Endodermal cell (in vitro differentiated cells): ENCODE data around the gene NAA38. TPM values are rescaled to one million over a fixed set of nuclear protein-coding genes. Genes with fewer than 3 reads are reported as not detected.
"Not testable (repeated sequence)": the region's sequence is repeated elsewhere in the genome, so short reads cannot be mapped to it uniquely, and the experiment has no call there.

ENCODE experiments used
- DNase-seq: peaks from one replicate; pipeline ENCODE4 v3.0.0-alpha.2; 2017
- H3K27ac ChIP-seq: 2 replicates; pipeline ENCODE4 v1.5.1; 2013; ENCODE audit warnings: mild to moderate bottlenecking, low read depth, low read length, moderate library complexity
- H3K27me3 ChIP-seq: 2 replicates; pipeline ENCODE4 v1.6.1; 2013; ENCODE audit warnings: mild to moderate bottlenecking, low read length, moderate library complexity; ENCODE audit not compliant: insufficient read depth, control insufficient read depth, poor library complexity, severe bottlenecking
- H3K36me3 ChIP-seq: 2 replicates; pipeline ENCODE4 v1.7.0; 2013; ENCODE audit warnings: mild to moderate bottlenecking, low read length, moderate library complexity; ENCODE audit not compliant: control insufficient read depth, insufficient read depth
- H3K4me1 ChIP-seq: one replicate; pipeline ENCODE4 v1.7.0; 2013; ENCODE audit warnings: low read length; ENCODE audit not compliant: control insufficient read depth, insufficient read depth
- H3K4me3 ChIP-seq: 2 replicates; pipeline ENCODE4 v1.5.1; 2013; ENCODE audit warnings: mild to moderate bottlenecking, low read length, moderate library complexity
- H3K9ac ChIP-seq: 2 replicates; pipeline ENCODE4 v1.6.1; 2013; ENCODE audit warnings: mild to moderate bottlenecking, low read length, moderate library complexity; ENCODE audit not compliant: poor library complexity, severe bottlenecking; ENCODE audit errors: extremely low read depth
- H3K9me3 ChIP-seq: 2 replicates; pipeline ENCODE4 v1.6.1; 2013; ENCODE audit warnings: mild to moderate bottlenecking, low read length, moderate library complexity; ENCODE audit not compliant: control insufficient read depth
- H3K27ac Mint-ChIP-seq: 2 replicates; pipeline ENCODE4 v1.8.0; 2020; ENCODE audit warnings: mixed read lengths
- H3K27me3 Mint-ChIP-seq: 2 replicates; pipeline ENCODE4 v1.8.0; 2021; ENCODE audit warnings: mild to moderate bottlenecking, mixed read lengths; ENCODE audit not compliant: insufficient read depth
- H3K36me3 Mint-ChIP-seq: 2 replicates; pipeline ENCODE4 v1.8.0; 2020; ENCODE audit warnings: low read depth, mixed read lengths
- H3K4me1 Mint-ChIP-seq: 2 replicates; pipeline ENCODE4 v1.8.0; 2020; ENCODE audit warnings: mixed read lengths
- H3K4me3 Mint-ChIP-seq: 2 replicates; pipeline ENCODE4 v1.8.0; 2020; ENCODE audit warnings: mild to moderate bottlenecking, moderate library complexity, mixed read lengths
- H3K9me3 Mint-ChIP-seq: 2 replicates; pipeline ENCODE4 v1.8.0; 2020; ENCODE audit warnings: mild to moderate bottlenecking, mixed read lengths
- CTCF ChIP-seq: fragments of 200-600 bp; sonication (generic); conservative IDR thresholded peaks from 2 replicates; pipeline ENCODE4 v1.5.0; 2021; ENCODE audit warnings: antibody characterized with exemption, mild to moderate bottlenecking
- WGBS, 2 experiments: methylation state at CpG; one replicate each; pipeline versions ENCODE4 v1.1.5 to v1.1.7; 2013; ENCODE audit warnings: missing lambda C conversion rate in 2 of 2, mixed read lengths in 1 of 2; ENCODE audit not compliant: insufficient coverage in 1 of 2, insufficient read length in 1 of 2; 5-methylcytosine and 5-hydroxymethylcytosine counted together
- total RNA-seq, 2 donors: library from RNA; stranded (reverse); fragmentation: NEBNext Ultra II Directional in 1 of 2; extraction: Animal tissue kit (Norgen Biotek cat#: 25700) in 1 of 2; gene quantifications; 2 replicates in 1 of 2; 3 replicates in 1 of 2; pipeline ENCODE4 v1.2.1, GENCODE V29; 2021

The NAA38 gene
- total RNA-seq, 2 donors from 2014 or later = 38.9 to 44.8 TPM

- H3K27ac Mint-ChIP-seq = no peak overlapping the region
- H3K36me3 ChIP-seq = peaks cover 45% of the 10 kb centered on the region
- H3K4me1 Mint-ChIP-seq = peaks cover 17% of the 10 kb centered on the region
- H3K27ac ChIP-seq = no peak overlapping the region
- H3K4me3 ChIP-seq = no peak overlapping the region
- peaks cover 36% of the 10 kb centered on the region for H3K36me3 Mint-ChIP-seq
- no peaks in the 10 kb centered on the region for H3K4me1 ChIP-seq
- H3K9ac ChIP-seq = no peak overlapping the region
- 99% methylated on average over 4 of the region's 5 CpGs; no CpG with 5 or more reads in 1 of the 2 experiments for WGBS, 2 experiments
- no peak for TF ChIP-seq CTCF
- H3K9me3 Mint-ChIP-seq = no peaks in the 10 kb centered on the region
- no peaks in the 10 kb centered on the region for H3K9me3 ChIP-seq
- no peaks in the 10 kb centered on the region for H3K27me3 Mint-ChIP-seq
- no peaks in the 10 kb centered on the region for H3K27me3 ChIP-seq
- H3K4me3 Mint-ChIP-seq = no peak overlapping the region
- peak; percentile 27 for DNase-seq
Measured at GRCh38 chr17:7864995-7865650, 7.8 kb upstream of the NAA38 start.

- Mint-ChIP-seq H3K4me1 (peaks cover 17% of the 10 kb centered on the region), H3K36me3 (peaks cover 40% of the 10 kb centered on the region)
- H3K27ac Mint-ChIP-seq, H3K4me1 ChIP-seq, H3K27me3 Mint-ChIP-seq, H3K9ac ChIP-seq, H3K27me3 ChIP-seq, H3K4me3 ChIP-seq, H3K27ac ChIP-seq, H3K9me3 Mint-ChIP-seq, H3K4me3 Mint-ChIP-seq, H3K9me3 ChIP-seq: not testable (repeated sequence)
- 77 to 84% methylated on average over 4 to 5 of the region's 5 CpGs for WGBS, 2 experiments
- H3K36me3 ChIP-seq = peaks cover 51% of the 10 kb centered on the region
- DNase-seq = peak; percentile 20
Measured at GRCh38 chr17:7864384-7864783, 7.0 kb upstream of the NAA38 start.

- TF ChIP-seq CTCF = peak; percentile 83
- WGBS, 2 experiments = 38 to 42% methylated on average over 2 of the region's 3 CpGs
- DNase-seq = peak; percentile 91
- H3K27ac Mint-ChIP-seq = no peak overlapping the region
- peaks cover 42% of the 10 kb centered on the region for H3K36me3 Mint-ChIP-seq
- H3K9ac ChIP-seq = no peak overlapping the region
- no peaks in the 10 kb centered on the region for H3K9me3 Mint-ChIP-seq
- H3K4me3 ChIP-seq = peak overlapping the region; percentile 5
- H3K9me3 ChIP-seq = no peaks in the 10 kb centered on the region
- H3K27me3 ChIP-seq = no peaks in the 10 kb centered on the region
- no peaks in the 10 kb centered on the region for H3K27me3 Mint-ChIP-seq
- H3K27ac ChIP-seq = no peak overlapping the region
- H3K36me3 ChIP-seq = peaks cover 57% of the 10 kb centered on the region
- H3K4me3 Mint-ChIP-seq = no peak overlapping the region
- H3K4me1 ChIP-seq = no peaks in the 10 kb centered on the region
- peaks cover 17% of the 10 kb centered on the region for H3K4me1 Mint-ChIP-seq
Measured at GRCh38 chr17:7862692-7863437, 5.5 kb upstream of the NAA38 start.
